CD4-positive, alpha-beta T cell (primary cell): Measurements from ENCODE around the gene PARK7. TPM values are rescaled to one million over a fixed set of nuclear protein-coding genes. Genes with fewer than 3 reads are reported as not detected.

Experiments
- ATAC-seq: fragments of 200-7000 bp; cut with Tn5 transposase; one replicate; pipeline ENCODE4 v1.10.0; 2022; ENCODE audit warnings: mild to moderate bottlenecking; ENCODE audit not compliant: poor library complexity
- CTCF ChIA-PET: fragments of 350-600 bp; sonication (Branson Sonifier 250); formaldehyde crosslinking; loops from one replicate; lab custom pipeline; 2021; ENCODE audit warnings: antibody characterized with exemption, inconsistent platforms; lab: Charles Lee
- POLR2A ChIA-PET: fragments of 350-600 bp; sonication (Branson Sonifier 250); formaldehyde crosslinking; loops from one replicate; lab custom pipeline; 2021; ENCODE audit warnings: antibody characterized with exemption, inconsistent platforms; lab: Charles Lee
- DNase-seq, 14 experiments: peaks; one replicate each; pipeline ENCODE4 v3.0.0-alpha.2; 2013 to 2020; ENCODE audit warnings: mixed read lengths in 2 of 14
- H3K27ac ChIP-seq, 2 donors: one replicate each; pipeline versions ENCODE4 v1.5.1 to v1.7.0; 2013; ENCODE audit warnings: low read length in 2 of 2, low read depth in 1 of 2, mild to moderate bottlenecking in 1 of 2
- H3K27me3 ChIP-seq, 2 experiments: 1 replicate in 1 of 2; 2 replicates in 1 of 2; pipeline versions ENCODE4 v1.6.1 to v1.7.0; 2013; ENCODE audit warnings: low read length in 2 of 2, control low read depth in 1 of 2, mild to moderate bottlenecking in 1 of 2, moderate library complexity in 1 of 2; ENCODE audit not compliant: insufficient read depth in 2 of 2, control insufficient read depth in 1 of 2
- H3K36me3 ChIP-seq: one replicate; pipeline ENCODE4 v1.6.1; 2013; ENCODE audit warnings: low read length, control low read depth; ENCODE audit not compliant: insufficient read depth
- H3K4me1 ChIP-seq: one replicate; pipeline ENCODE4 v1.6.1; 2013; ENCODE audit warnings: low read length, control low read depth; ENCODE audit not compliant: insufficient read depth
- H3K4me3 ChIP-seq: one replicate; pipeline ENCODE4 v1.5.1; 2013; ENCODE audit warnings: mild to moderate bottlenecking, low read length, moderate library complexity
- H3K9me3 ChIP-seq, 2 experiments: 1 replicate in 1 of 2; 2 replicates in 1 of 2; pipeline versions ENCODE4 v1.6.1 to v1.7.0; 2013; ENCODE audit warnings: low read length in 2 of 2, mild to moderate bottlenecking in 2 of 2, control low read depth in 1 of 2, moderate library complexity in 1 of 2; ENCODE audit not compliant: control insufficient read depth in 1 of 2, insufficient read depth in 1 of 2
- H3K27ac Mint-ChIP-seq: one replicate; pipeline ENCODE4 v1.8.0; 2020; ENCODE audit warnings: mixed read lengths
- H3K27me3 Mint-ChIP-seq: one replicate; pipeline ENCODE4 v1.8.0; 2021; ENCODE audit warnings: mixed read lengths
- H3K36me3 Mint-ChIP-seq: one replicate; pipeline ENCODE4 v1.8.0; 2021; ENCODE audit warnings: low read depth, mixed read lengths
- H3K4me1 Mint-ChIP-seq: one replicate; pipeline ENCODE4 v1.8.0; 2021; ENCODE audit warnings: low read depth, mixed read lengths
- H3K4me3 Mint-ChIP-seq: one replicate; pipeline ENCODE4 v1.8.0; 2020; ENCODE audit warnings: mild to moderate bottlenecking, mixed read lengths
- H3K9me3 Mint-ChIP-seq: one replicate; pipeline ENCODE4 v1.8.0; 2020; ENCODE audit warnings: mixed read lengths
- CTCF ChIP-seq: fragments of 200-600 bp; IDR thresholded peaks from one replicate; pipeline ENCODE4 v1.8.0; 2022; ENCODE audit warnings: antibody characterized with exemption, mild to moderate bottlenecking
- intact Hi-C, 2 experiments: fragments of 100-400 bp; cut with DNase I in 1 of 2; cut with micrococcal nuclease in 1 of 2; formaldehyde crosslinking; loops; one replicate each; pipeline versions ENCODE4 v1.15.1 to v1.9.0; 2023 to 2025; cut with DNase I, micrococcal nuclease
- total RNA-seq, 174 experiments: library from RNA in 2 of 174; stranded (reverse) in 2 of 174; gene quantifications; one replicate each; pipeline ENCODE4 v1.2.3 and lab custom pipeline; 2021 to 2026

Gene PARK7
- total RNA-seq, 2 experiments from 2014 or later, result 57.7 to 62.4 TPM

- H3K4me1 ChIP-seq, result peaks cover 26% of the 10 kb centered on the region
- Mint-ChIP-seq H3K4me1 (peaks cover 31% of the 10 kb centered on the region), H3K27ac (peak within 1 kb of the TSS; percentile 35), H3K4me3 (peak within 1 kb of the TSS; percentile 77), H3K36me3 (no peaks in the 10 kb centered on the region), H3K27me3 (peaks cover 60% of the 10 kb centered on the region), H3K9me3 (no peaks in the 10 kb centered on the region)
- ATAC-seq (peak; percentile 64), DNase-seq (peak in 11 of 14 experiments; percentile 15 to 84 (median 45))
- intact Hi-C loops, result no loop called here
- ChIA-PET CTCF (interaction anchor here (1.0 kb wide), 1 partner anchor 17 kb away, joined by 3 read pairs; no protein-coding TSS in a partner anchor), POLR2A (interaction anchor here (0.7 kb wide), 1 partner anchor 8 kb away, joined by 3 read pairs; no protein-coding TSS in a partner anchor)
- H3K36me3 ChIP-seq, result no peaks in the 10 kb centered on the region
- no peak for TF ChIP-seq CTCF
- H3K27me3 ChIP-seq, result peaks cover 18 to 23% of the 10 kb centered on the region in 2 experiments
- peak within 1 kb of the TSS in 1 of 2 donors; percentile 15 for H3K27ac ChIP-seq
- peak within 1 kb of the TSS; percentile 16 for H3K4me3 ChIP-seq
- H3K9me3 ChIP-seq, result no peaks in the 10 kb centered on the region
Observed at GRCh38 chr1:7940745-7941436, 20.6 kb upstream of the PARK7 start, which contains the start of gene TNFRSF9. TNFRSF9 (minus strand) TSS chr1:7940839; CDS start chr1:7939994, 845 bp downstream.

GRCh38 chr1:7941437-7941793 is 20.1 kb upstream of the PARK7 start:
- H3K27ac ChIP-seq, result peak overlapping the region in 1 of 2 donors; percentile 15
- no peak for ATAC-seq
- H3K27ac Mint-ChIP-seq, result peak overlapping the region; percentile 35
- intact Hi-C loops, result no loop called here
- peaks cover 59% of the 10 kb centered on the region for H3K27me3 Mint-ChIP-seq
- peaks cover 31% of the 10 kb centered on the region for H3K4me1 Mint-ChIP-seq
- H3K4me1 ChIP-seq, result peaks cover 26% of the 10 kb centered on the region
- no peaks in the 10 kb centered on the region for H3K36me3 Mint-ChIP-seq
- POLR2A ChIA-PET, result interaction anchor here (0.7 to 2.0 kb wide), 2 partner anchors 8 to 20 kb away, joined by 3 to 8 read pairs; partner anchors contain the start of gene PARK7
- TF ChIP-seq CTCF, result no peak
- H3K27me3 ChIP-seq, result peaks cover 18 to 23% of the 10 kb centered on the region in 2 experiments
- no peaks in the 10 kb centered on the region for H3K9me3 ChIP-seq
- no peaks in the 10 kb centered on the region for H3K36me3 ChIP-seq
- H3K9me3 Mint-ChIP-seq, result no peaks in the 10 kb centered on the region
- H3K4me3 Mint-ChIP-seq, result peak overlapping the region; percentile 77
- CTCF ChIA-PET, result interaction anchor here (1.0 kb wide), 1 partner anchor 17 kb away, joined by 3 read pairs; no protein-coding TSS in a partner anchor
- peak in 2 of 14 experiments; percentile 33 to 39 for DNase-seq
- H3K4me3 ChIP-seq, result peak overlapping the region; percentile 16

DNA sequence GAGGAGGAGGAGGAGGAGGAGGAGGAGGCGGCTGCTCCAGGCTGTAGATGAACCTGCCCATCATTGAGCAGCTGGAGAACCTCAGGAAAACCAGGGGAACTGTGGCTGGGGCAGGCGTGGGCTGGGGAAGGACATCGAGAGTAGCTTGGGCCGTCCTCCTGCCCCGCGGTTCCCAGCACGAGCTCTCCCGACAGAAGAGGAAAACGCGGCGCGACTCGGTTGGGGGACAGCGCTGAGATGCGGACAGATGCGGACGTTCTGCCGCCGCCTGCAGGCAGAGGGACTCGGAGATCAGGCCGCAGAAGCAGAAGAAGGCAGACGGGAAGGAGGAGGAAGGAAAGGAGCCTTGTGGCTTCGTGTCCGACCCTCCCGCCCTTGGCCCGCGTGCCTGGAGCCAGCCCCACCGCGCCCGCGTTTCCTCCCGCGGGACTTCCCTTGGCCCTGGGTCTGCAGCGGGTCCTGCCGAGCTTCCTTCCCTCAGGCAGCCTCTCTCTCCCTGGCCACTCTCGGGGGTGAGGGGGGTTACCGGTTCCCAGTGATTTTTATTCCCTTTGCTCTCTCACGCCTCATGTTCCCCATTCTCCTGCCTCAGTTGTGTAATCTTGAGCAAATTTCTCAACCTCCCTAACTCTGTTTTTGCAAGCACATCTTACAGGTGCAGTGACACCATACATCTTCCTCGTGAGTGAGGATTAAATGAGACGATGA is 19.1 kb upstream of the PARK7 start:
- Mint-ChIP-seq H3K4me3 (peak overlapping the region; percentile 72), H3K27me3 (peaks cover 53% of the 10 kb centered on the region), H3K9me3 (no peaks in the 10 kb centered on the region), H3K4me1 (peaks cover 31% of the 10 kb centered on the region), H3K36me3 (no peaks in the 10 kb centered on the region), H3K27ac (no peak overlapping the region)
- ChIA-PET POLR2A (interaction anchor here (0.8 to 2.0 kb wide), 3 partner anchors 13 to 19 kb away, joined by 3 to 8 read pairs (median 4); partner anchors contain the start of gene PARK7), CTCF (interaction anchor here (1.1 kb wide), 1 partner anchor 33 kb away, joined by 3 read pairs; no protein-coding TSS in a partner anchor)
- H3K27me3 ChIP-seq, result peaks cover 17 to 18% of the 10 kb centered on the region in 2 experiments
- ATAC-seq, result peak; percentile 63
- no peak for TF ChIP-seq CTCF
- peak in 12 of 14 experiments; percentile 7 to 73 (median 28) for DNase-seq
- intact Hi-C loops, result no loop called here
- no peaks in the 10 kb centered on the region for H3K36me3 ChIP-seq
- H3K4me3 ChIP-seq, result peak overlapping the region; percentile 50
- peaks cover 26% of the 10 kb centered on the region for H3K4me1 ChIP-seq
- H3K27ac ChIP-seq, result no peak overlapping the region
- no peaks in the 10 kb centered on the region for H3K9me3 ChIP-seq
